AG09309 (cell line): ENCODE results near the gene SQSTM1.

Experiments used
- DNase-seq: peaks from one replicate; pipeline ENCODE4 v3.0.0-alpha.2; 2010; ENCODE audit warnings: low read depth
- H3K4me3 ChIP-seq: 2 replicates; pipeline ENCODE4 v1.5.1; 2011; ENCODE audit warnings: mild to moderate bottlenecking, low read depth, low read length, moderate library complexity; ENCODE audit not compliant: control insufficient read depth
- CTCF ChIP-seq: IDR thresholded peaks from 2 replicates; pipeline ENCODE4 v1.5.1; 2011; ENCODE audit warnings: mild to moderate bottlenecking, low read depth, low read length, inconsistent platforms; ENCODE audit not compliant: insufficient read depth, control insufficient read depth; ENCODE audit errors: missing control alignments

SQSTM1 gene

DNA sequence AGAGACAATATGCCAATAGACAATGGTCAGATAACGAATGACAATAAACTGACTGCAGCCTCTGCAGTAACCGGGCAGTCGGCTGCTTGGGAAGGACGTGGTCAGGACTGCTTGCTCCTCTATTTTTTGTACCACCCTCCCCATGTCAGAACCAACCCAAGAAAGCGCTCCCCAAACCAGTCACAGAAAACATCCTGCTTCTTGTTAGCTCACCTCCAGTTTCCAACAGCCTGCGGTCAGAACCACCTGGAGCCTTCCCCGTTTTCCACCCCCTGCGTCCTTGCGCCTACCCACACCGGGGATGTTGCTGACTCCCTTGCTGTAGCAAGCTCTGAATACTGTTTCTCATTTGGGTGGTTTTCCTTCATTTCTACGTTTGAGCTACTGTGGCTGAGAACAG, 39.6 kb downstream of the SQSTM1 start:
- no peak overlapping the region; the same call in 1 of the 2 replicates for H3K4me3 ChIP-seq
- DNase-seq: no peak
- TF ChIP-seq CTCF: no peak

DNA sequence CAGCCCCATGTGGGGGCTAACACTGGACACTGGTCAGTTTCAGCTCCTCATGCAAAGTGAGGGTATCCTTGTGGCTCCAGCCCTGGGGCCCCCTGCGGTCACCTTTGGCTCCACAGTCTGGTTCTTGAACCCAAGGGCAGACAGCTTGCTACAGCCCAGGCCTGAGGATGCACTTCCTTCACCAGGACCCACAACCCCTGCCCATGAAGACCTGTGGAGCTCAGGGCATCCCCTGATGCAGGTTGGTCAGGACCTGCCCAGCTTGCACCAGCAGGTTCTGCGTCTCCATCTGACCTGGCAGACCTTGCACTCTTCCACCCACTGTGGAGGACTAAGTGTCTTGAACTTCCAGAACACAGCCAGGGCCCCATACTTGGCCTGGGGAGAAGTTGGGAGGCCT, 41.6 kb downstream of the SQSTM1 start:
- TF ChIP-seq CTCF: no peak
- no peak overlapping the region for H3K4me3 ChIP-seq
- DNase-seq: no peak

DNA sequence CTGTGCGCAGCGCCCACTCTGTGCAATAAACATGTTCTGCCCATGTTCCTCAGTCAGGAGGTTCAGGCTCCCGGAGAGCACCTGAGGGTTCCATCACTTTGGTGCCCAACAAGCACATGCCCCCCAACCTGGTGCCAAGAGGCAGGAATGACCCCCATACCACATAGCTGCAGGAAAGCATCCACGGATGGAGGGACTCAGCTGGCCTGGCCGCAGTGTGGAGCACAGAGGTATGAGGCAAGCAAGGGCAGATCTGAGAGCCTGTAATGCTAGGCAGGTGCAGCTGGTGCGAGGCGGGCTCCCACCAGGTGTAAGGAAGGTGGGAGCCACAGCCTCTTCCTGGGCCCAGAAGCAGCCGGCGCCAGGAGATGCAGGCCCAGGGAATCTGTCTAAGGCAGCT, 42.2 kb downstream of the SQSTM1 start:
- no peak overlapping the region for H3K4me3 ChIP-seq
- DNase-seq: no peak
- TF ChIP-seq CTCF: no peak

- TF ChIP-seq CTCF: no peak
- no peak overlapping the region for H3K4me3 ChIP-seq
- DNase-seq: no peak
Observed at GRCh38 chr5:179863449-179864085, 42.9 kb downstream of the SQSTM1 start.

DNA sequence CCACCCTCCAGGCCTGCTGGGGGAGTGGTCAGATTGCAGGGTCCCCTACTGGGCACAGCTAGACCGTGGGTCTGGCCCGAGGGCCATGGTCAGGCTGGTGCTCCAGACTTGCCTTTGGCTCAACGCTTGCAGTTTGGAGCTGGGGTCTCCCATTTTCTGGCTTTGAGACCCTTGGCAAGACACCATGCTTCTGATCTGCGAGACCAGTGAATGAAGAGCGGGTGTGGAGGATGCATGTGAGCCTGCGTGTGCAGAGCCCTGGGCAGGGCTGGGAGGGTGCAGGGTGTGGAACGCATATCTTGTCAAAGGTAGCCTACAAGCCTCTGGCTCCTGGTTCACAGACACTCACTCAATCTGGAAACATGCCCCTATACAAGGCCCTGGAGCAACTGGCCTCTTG, 44.0 kb downstream of the SQSTM1 start:
- no peak for DNase-seq
- no peak for TF ChIP-seq CTCF
- no peak overlapping the region for H3K4me3 ChIP-seq

DNA sequence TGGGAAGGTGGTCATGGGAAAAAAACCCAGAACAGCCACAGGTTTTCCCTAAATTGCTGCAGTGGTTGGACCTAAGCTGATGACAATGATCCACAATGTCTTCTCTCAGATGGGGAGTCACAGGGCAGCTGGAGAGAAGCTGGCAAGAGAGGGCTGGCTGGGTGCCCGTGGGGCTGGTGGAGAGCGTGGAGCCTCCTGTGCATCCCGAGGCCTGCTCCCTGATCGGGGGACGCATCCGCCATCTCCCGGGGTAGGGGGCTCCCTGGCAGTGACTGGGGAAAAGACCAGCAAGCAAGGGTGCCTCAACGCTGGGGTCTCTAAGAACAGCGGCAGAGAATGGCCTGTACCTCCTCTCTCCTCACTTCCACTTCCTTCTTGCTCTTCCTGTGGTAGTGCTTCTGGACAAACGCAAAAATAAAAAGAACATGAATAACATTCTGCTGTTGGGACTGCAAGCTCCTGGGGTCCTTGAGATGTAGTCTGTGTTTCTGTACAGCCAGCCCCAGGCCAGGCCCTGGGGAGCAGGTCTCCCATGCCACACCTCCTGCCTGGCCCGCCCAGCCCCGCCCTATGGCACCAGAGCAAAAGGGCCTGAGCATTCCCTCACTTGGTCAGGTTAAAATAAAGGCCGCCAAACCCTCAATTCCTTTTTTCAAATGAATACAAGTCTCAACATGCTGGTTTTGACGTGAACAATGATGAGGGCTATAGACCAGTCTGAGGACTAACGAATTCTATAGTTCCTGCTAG, 45.0 kb downstream of the SQSTM1 start:
- no peak for DNase-seq
- no peak for TF ChIP-seq CTCF
- no peak overlapping the region for H3K4me3 ChIP-seq
